ENCODE results near the gene BMAL1.
A peak's percentile ranks its signal among the peaks of the same experiment; 100 is the strongest.

Gene BMAL1

DNA sequence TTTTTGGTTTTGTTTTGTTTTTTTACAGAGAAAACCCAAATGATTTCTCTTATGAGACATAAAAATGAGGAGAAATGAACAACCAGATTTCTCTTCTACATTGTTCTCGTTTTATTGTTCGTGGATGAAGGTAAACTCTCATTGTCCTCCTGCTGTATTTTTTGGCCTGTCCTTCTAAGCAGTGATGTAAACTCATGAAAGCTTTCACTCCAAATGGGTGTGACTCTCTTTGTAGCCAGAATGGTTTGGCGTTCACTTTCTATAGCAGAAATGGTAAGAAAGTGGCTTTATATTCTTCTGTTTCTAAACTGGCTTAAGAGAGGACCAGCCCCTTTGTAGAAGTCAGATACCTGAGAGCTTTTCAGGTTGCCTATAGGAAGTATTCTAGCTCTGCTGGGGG is 15.5 kb upstream of the BMAL1 start:
- FAIRE-seq (no peak), DNase-seq (ENCODE audit: insufficient read length) (no peak)
- TF ChIP-seq POLR2A (IDR thresholded peaks at IDR 0.05; ENCODE audit: low read depth, low read length) (no peak), POLR2AphosphoS5 (IDR thresholded peaks at IDR 0.05; ENCODE audit: low read depth, low read length) (no peak), TAF1 (IDR thresholded peaks at IDR 0.05; ENCODE audit: borderline replicate concordance, low read depth, low read length) (no peak)

- FAIRE-seq, result no peak
- no peak for DNase-seq (ENCODE audit: insufficient read length)
- TF ChIP-seq POLR2A (IDR thresholded peaks at IDR 0.05; ENCODE audit: low read depth, low read length) (no peak), POLR2AphosphoS5 (IDR thresholded peaks at IDR 0.05; ENCODE audit: low read depth, low read length) (no peak), TAF1 (IDR thresholded peaks at IDR 0.05; ENCODE audit: borderline replicate concordance, low read depth, low read length) (no peak)
Observed at GRCh38 chr11:13268791-13269190, 8.8 kb upstream of the BMAL1 start.

DNA sequence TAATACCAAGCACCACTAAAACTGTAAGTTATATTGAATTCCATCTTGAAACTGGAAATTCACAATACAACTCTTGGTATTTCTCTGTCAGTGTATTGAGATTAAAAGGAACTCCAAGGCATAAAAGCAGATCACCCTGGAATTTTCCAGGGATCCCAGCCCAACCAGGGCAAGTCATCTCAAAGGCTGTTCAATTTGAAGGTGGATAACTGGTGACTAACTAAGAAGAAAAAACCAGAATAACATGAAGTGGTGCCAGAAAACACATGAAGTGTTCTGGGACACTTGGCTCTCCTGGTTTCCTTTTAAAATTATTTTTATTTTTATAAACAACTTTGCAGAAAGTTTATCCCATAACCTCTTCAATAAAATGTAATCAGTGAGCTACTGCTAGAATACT is 7.8 kb upstream of the BMAL1 start:
- FAIRE-seq, result no peak
- TF ChIP-seq POLR2A (IDR thresholded peaks at IDR 0.05; ENCODE audit: low read depth, low read length) (no peak), POLR2AphosphoS5 (IDR thresholded peaks at IDR 0.05; ENCODE audit: low read depth, low read length) (no peak), TAF1 (IDR thresholded peaks at IDR 0.05; ENCODE audit: borderline replicate concordance, low read depth, low read length) (no peak)
- no peak for DNase-seq (ENCODE audit: insufficient read length)

DNA sequence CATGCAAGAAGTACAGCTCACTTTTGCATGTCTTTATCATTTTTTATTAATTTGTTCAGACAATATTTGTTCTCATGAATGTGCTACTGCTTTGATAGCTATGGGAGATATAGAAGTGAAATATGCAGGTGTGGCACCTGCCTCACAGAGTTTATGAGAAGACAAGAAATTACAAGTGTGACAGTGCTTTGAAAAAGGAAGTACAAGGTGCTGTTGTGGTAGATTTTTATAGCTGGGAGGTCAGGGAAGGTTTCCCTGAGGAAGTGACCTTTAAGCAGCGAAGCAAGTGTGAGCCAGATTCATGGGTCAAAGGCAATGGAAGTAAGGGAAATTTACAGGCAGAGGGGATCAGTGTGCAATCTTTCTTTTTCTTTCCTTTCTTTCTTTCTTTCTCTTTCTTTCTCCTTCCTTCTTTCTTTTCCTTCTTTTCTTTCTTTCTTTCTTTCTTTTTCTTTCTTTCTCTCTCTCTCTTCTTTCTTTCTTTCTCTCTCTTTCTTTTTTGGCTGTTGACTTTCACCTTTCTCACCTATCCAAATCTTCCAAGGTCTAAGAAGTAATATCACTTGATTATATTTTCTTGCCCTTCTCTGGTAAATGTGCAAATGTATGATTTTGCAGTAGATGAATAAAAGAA is 6.4 kb upstream of the BMAL1 start:
- TF ChIP-seq POLR2A (IDR thresholded peaks at IDR 0.05; ENCODE audit: low read depth, low read length) (no peak), TAF1 (IDR thresholded peaks at IDR 0.05; ENCODE audit: borderline replicate concordance, low read depth, low read length) (no peak), POLR2AphosphoS5 (IDR thresholded peaks at IDR 0.05; ENCODE audit: low read depth, low read length) (no peak)
- FAIRE-seq, result no peak

GRCh38 chr11:13276454-13276831 is 1.1 kb upstream of the BMAL1 start:
- FAIRE-seq, result peak; percentile 67
- no peak for DNase-seq (ENCODE audit: insufficient read length)

More for the DNA sequence above, 6.4 kb upstream of the BMAL1 start:
- no peak for DNase-seq (ENCODE audit: insufficient read length)

DNA sequence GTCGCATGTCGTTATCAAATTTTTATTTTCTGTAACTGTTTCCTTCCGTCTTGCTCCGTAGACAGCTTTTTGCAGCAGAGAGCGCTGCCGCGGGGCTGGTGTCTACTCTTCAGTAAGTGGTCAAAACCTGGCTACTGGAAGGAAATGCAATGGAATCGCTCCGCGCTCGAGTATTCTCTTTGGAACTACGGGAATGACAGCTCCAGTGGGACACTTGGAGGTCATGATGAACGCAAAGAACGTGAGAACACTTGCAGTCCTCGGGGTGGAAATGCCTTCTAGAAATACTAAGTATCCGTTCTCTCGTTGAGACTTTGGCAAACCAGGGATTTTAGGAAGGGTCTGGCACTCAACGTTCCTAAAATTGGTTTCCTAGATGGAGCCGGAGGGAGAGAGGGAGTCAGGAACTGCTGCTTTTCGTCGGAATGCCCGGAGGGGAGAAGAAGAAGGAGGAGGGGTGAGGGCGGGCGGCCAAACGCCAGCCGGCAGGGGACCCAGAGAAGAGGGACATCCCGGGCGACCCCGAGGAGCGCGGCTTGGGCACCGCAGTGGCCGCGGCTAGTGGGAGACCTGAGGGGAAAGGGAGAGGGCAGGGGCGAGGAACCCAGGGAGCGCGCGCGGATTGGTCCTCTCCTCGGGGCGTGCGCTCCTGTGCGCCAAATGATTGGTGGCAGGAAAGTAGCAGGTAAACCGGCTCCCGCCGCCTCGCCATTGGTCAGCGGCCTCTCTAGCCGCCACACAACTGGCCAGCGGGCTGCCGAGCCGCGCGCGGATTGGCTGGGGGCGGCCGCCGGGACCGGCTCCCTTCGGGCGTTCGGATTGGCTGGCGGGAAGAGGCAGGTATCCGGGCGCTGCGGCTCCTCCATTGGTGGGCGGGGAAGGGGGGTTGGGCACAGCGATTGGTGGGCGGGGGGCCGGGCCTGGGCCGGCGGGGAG is 490 bp upstream of the BMAL1 start:
- TF ChIP-seq TAF1 (IDR thresholded peaks at IDR 0.05; ENCODE audit: borderline replicate concordance, low read depth, low read length), result no peak
- TF ChIP-seq POLR2AphosphoS5 (IDR thresholded peaks at IDR 0.05; ENCODE audit: low read depth, low read length), result no peak
- TF ChIP-seq POLR2A (IDR thresholded peaks at IDR 0.05; ENCODE audit: low read depth, low read length), result peak; percentile 46; the same call in 1 of the 2 replicates
- FAIRE-seq, result peak; percentile 100

More at GRCh38 chr11:13276454-13276831, 1.1 kb upstream of the BMAL1 start:
- TF ChIP-seq POLR2AphosphoS5 (IDR thresholded peaks at IDR 0.05; ENCODE audit: low read depth, low read length), result no peak
- no peak for TF ChIP-seq POLR2A (IDR thresholded peaks at IDR 0.05; ENCODE audit: low read depth, low read length)
- no peak for TF ChIP-seq TAF1 (IDR thresholded peaks at IDR 0.05; ENCODE audit: borderline replicate concordance, low read depth, low read length)

GRCh38 chr11:13278609-13279486 is 1.3 kb downstream of the BMAL1 start:
- FAIRE-seq (peak; percentile 56), DNase-seq (ENCODE audit: insufficient read length) (peak; percentile 20)
- no peak for TF ChIP-seq POLR2AphosphoS5 (IDR thresholded peaks at IDR 0.05; ENCODE audit: low read depth, low read length)
- no peak for TF ChIP-seq TAF1 (IDR thresholded peaks at IDR 0.05; ENCODE audit: borderline replicate concordance, low read depth, low read length)
- TF ChIP-seq POLR2A (IDR thresholded peaks at IDR 0.05; ENCODE audit: low read depth, low read length), result no peak

More for the DNA sequence above, 490 bp upstream of the BMAL1 start:
- DNase-seq (ENCODE audit: insufficient read length), result peak; percentile 96

DNA sequence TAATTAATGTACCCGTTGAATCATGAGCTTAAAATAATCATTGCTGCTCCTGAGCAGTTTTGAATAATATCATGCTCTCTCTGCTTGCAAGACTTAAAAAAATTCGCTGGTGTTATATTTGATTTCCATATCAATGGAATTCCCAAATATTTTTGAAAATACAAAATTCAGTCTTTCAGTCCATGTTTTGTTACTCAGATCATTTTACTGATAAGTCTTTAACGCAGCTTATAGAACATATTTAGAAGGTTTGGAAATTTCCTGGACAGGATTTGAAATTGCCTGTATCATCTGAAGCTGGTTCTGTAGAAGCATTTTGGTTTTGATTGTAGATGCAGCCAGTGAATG is 1.9 kb downstream of the BMAL1 start:
- FAIRE-seq, result no peak
- TF ChIP-seq POLR2A (IDR thresholded peaks at IDR 0.05; ENCODE audit: low read depth, low read length), result no peak
- no peak for TF ChIP-seq TAF1 (IDR thresholded peaks at IDR 0.05; ENCODE audit: borderline replicate concordance, low read depth, low read length)
- TF ChIP-seq POLR2AphosphoS5 (IDR thresholded peaks at IDR 0.05; ENCODE audit: low read depth, low read length), result no peak
- no peak for DNase-seq (ENCODE audit: insufficient read length)

DNA sequence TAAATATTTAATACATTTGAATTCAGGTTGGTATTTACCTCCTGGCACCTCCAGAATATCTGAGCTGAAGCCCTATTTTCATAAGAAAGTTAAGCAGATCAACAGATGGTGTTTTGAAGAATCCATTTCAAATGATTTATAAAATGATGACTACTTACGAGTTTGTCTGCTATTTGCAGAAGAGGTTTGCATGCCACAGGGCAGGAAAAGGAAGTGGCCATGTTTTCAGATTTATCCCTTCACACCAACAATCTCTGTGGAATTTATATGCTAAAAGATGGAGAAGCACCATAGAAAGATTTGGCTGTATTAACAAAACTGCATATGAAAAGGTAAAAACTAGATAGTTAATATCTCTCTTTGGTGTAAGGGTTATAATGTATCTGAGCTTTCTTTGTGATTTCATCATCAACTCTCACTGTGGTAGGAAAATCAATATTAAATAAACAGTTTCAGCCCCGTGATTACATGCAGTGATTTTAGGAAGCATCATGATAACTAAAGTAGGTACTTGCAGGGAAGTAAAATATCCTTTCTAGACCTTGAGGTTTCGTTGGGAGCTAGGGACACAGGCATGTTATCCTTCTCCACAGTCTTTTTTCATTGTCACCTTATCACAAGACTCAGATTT is 2.6 kb downstream of the BMAL1 start:
- no peak for TF ChIP-seq POLR2A (IDR thresholded peaks at IDR 0.05; ENCODE audit: low read depth, low read length)
- TF ChIP-seq POLR2AphosphoS5 (IDR thresholded peaks at IDR 0.05; ENCODE audit: low read depth, low read length), result no peak
- TF ChIP-seq TAF1 (IDR thresholded peaks at IDR 0.05; ENCODE audit: borderline replicate concordance, low read depth, low read length), result no peak
- DNase-seq (ENCODE audit: insufficient read length) (no peak), FAIRE-seq (no peak)

DNA sequence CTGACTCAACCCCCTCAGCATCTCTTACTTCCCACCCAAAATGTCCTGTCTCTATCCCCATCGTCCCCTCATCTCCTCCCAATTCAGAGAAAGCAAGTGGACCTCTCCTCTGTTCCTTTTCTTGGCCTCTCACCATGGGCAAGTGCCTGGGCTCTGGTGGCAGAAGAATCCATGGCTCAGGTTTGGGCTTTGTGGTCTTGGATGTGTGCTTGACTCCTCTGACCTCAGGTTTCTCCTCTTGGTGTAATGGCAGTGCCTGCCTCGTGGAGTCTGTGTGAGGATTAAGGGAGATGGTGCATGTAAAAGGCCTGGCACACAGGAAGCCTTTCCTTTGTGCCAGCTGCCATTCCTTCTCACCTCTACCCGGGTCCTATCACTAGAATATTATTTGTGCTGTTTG is 3.2 kb downstream of the BMAL1 start:
- no peak for FAIRE-seq
- TF ChIP-seq POLR2AphosphoS5 (IDR thresholded peaks at IDR 0.05; ENCODE audit: low read depth, low read length) (no peak), POLR2A (IDR thresholded peaks at IDR 0.05; ENCODE audit: low read depth, low read length) (no peak), TAF1 (IDR thresholded peaks at IDR 0.05; ENCODE audit: borderline replicate concordance, low read depth, low read length) (no peak)

More for the DNA sequence above, 3.2 kb downstream of the BMAL1 start:
- DNase-seq (ENCODE audit: insufficient read length), result no peak
